ENCODE data around the gene VSTM4. TPM values are rescaled to one million over a fixed set of nuclear protein-coding genes. Genes with fewer than 3 reads are reported as not detected.

The VSTM4 gene
- total and polyA plus RNA-seq, 2 donors (not counting 1 experiment from before 2014, with no cell fraction given), result 8.1 to 27.9 TPM

- no peaks in the 10 kb centered on the region for H3K9me3 ChIP-seq (ENCODE audit: control insufficient read depth, insufficient read depth, low read depth, low read length)
- no peak overlapping the region for H3K4me3 ChIP-seq (replicated peaks in 1 of 4; ENCODE audit: control extremely low read depth in 1 of 4, insufficient read depth in 1 of 4, low read depth in 3 of 4, low read length in 4 of 4)
- no peak overlapping the region for H3K4me2 ChIP-seq (ENCODE audit: extremely low read depth, insufficient read depth, low read length)
- no peaks in the 10 kb centered on the region for H3K36me3 ChIP-seq (ENCODE audit: control insufficient read depth, insufficient read depth, low read length)
- H3K4me1 ChIP-seq (ENCODE audit: control insufficient read depth, extremely low read depth, insufficient read depth, low read length), result peaks cover 6% of the 10 kb centered on the region
- H3K27me3 ChIP-seq (ENCODE audit: control insufficient read depth, insufficient read depth, low read length), result peaks cover 2% of the 10 kb centered on the region
- TF ChIP-seq EZH2 (IDR thresholded peaks at IDR 0.05; ENCODE audit: low read length, missing control alignments), result no peak
- TF ChIP-seq CTCF (conservative IDR thresholded peaks at IDR 0.05 in 1 of 2, IDR thresholded peaks at IDR 0.05 in 1 of 2; ENCODE audit: low read depth in 1 of 2, low read length in 2 of 2), result no peak
- H2AFZ ChIP-seq (ENCODE audit: low read length), result no peak overlapping the region
- H3K27ac ChIP-seq (ENCODE audit: insufficient read depth, low read length), result no peak overlapping the region
- no peak overlapping the region for H3K9ac ChIP-seq (ENCODE audit: insufficient read depth, low read length)
- no peaks in the 10 kb centered on the region for H4K20me1 ChIP-seq (ENCODE audit: control insufficient read depth, extremely low read depth, insufficient read depth, low read length)
- no peak for DNase-seq (ENCODE audit: low read depth in 2 of 2)
- H3K79me2 ChIP-seq (ENCODE audit: control insufficient read depth, insufficient read depth, low read length), result no peaks in the 10 kb centered on the region
These were observed 35.1 kb upstream of the VSTM4 start for GRCh38 chr10:49150426-49150825.

DNA sequence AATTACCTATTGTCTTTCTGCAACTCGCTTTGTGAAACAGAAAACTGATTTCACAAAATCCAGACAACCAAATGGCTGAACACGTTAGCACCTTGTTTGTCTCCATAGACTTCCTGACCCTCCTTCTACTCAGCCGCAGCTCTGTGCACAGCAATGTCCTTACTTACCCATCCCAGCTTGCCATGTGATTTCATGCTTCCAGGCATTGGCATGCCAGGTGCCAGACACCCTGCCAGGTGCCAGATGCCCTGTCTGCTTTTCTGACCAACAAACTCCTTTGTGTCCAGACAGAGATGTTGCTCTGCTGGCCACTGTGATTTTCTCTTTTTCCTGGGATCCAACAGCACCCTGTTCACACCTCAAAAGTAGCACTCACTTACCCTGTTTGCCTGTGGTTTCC, 34.6 kb upstream of the VSTM4 start:
- TF ChIP-seq EZH2 (IDR thresholded peaks at IDR 0.05; ENCODE audit: low read length, missing control alignments), result no peak
- no peak for TF ChIP-seq CTCF (conservative IDR thresholded peaks at IDR 0.05 in 1 of 2, IDR thresholded peaks at IDR 0.05 in 1 of 2; ENCODE audit: low read depth in 1 of 2, low read length in 2 of 2)
- Histone ChIP-seq H2AFZ (ENCODE audit: low read length) (no peak overlapping the region), H4K20me1 (ENCODE audit: control insufficient read depth, extremely low read depth, insufficient read depth, low read length) (no peaks in the 10 kb centered on the region), H3K4me2 (ENCODE audit: extremely low read depth, insufficient read depth, low read length) (no peak overlapping the region), H3K27ac (ENCODE audit: insufficient read depth, low read length) (no peak overlapping the region), H3K9ac (ENCODE audit: insufficient read depth, low read length) (no peak overlapping the region), H3K4me3 (replicated peaks in 1 of 4; ENCODE audit: control extremely low read depth in 1 of 4, insufficient read depth in 1 of 4, low read depth in 3 of 4, low read length in 4 of 4) (no peak overlapping the region), H3K79me2 (ENCODE audit: control insufficient read depth, insufficient read depth, low read length) (no peaks in the 10 kb centered on the region), H3K27me3 (ENCODE audit: control insufficient read depth, insufficient read depth, low read length) (peaks cover 2% of the 10 kb centered on the region), H3K4me1 (ENCODE audit: control insufficient read depth, extremely low read depth, insufficient read depth, low read length) (peaks cover 6% of the 10 kb centered on the region), H3K36me3 (ENCODE audit: control insufficient read depth, insufficient read depth, low read length) (no peaks in the 10 kb centered on the region), H3K9me3 (ENCODE audit: control insufficient read depth, insufficient read depth, low read depth, low read length) (no peaks in the 10 kb centered on the region)
- DNase-seq (ENCODE audit: low read depth in 2 of 2), result no peak

DNA sequence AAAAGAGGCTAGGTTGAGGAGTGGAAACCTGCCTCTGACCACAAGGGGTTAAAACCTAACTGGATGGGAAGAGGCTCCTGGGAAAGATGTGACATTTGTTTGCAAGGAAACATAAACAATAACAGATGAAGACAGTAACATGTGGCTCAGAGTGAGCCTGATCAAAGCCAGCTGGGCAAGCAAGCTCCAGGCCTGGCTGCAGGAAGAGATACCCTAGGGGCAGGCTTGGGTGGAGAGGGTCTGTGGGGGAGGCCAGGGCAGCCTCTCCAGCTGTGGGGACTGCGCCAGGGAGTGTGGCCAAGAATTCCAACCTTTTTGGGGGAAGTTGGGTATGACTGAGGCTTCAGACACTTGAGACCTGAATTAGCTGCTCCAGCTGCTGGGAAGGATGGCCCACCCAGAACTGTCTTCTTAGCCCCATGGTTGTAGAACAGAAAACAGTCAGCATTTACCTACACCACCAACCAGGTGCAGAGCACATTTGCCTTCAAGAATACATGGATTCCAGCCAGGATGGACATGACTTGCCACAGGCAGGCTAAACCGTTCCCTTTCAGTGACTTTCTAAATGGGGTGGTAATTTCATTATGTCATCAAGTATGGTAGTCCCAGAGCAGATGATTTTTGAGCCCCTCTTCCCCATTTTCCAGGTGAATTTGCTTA, 28.9 kb upstream of the VSTM4 start:
- peaks cover 21% of the 10 kb centered on the region for H3K4me1 ChIP-seq (ENCODE audit: control insufficient read depth, extremely low read depth, insufficient read depth, low read length)
- H2AFZ ChIP-seq (ENCODE audit: low read length), result no peak overlapping the region
- H3K4me3 ChIP-seq (replicated peaks in 1 of 4; ENCODE audit: control extremely low read depth in 1 of 4, insufficient read depth in 1 of 4, low read depth in 3 of 4, low read length in 4 of 4), result no peak overlapping the region
- peak in 1 of 2 donors; percentile 64 for DNase-seq (ENCODE audit: low read depth in 2 of 2)
- no peak overlapping the region for H3K27ac ChIP-seq (ENCODE audit: insufficient read depth, low read length)
- H3K9ac ChIP-seq (ENCODE audit: insufficient read depth, low read length), result no peak overlapping the region
- no peak overlapping the region for H3K4me2 ChIP-seq (ENCODE audit: extremely low read depth, insufficient read depth, low read length)
- H3K36me3 ChIP-seq (ENCODE audit: control insufficient read depth, insufficient read depth, low read length), result no peaks in the 10 kb centered on the region
- no peaks in the 10 kb centered on the region for H3K79me2 ChIP-seq (ENCODE audit: control insufficient read depth, insufficient read depth, low read length)
- TF ChIP-seq CTCF (conservative IDR thresholded peaks at IDR 0.05 in 1 of 2, IDR thresholded peaks at IDR 0.05 in 1 of 2; ENCODE audit: low read depth in 1 of 2, low read length in 2 of 2), result no peak
- TF ChIP-seq EZH2 (IDR thresholded peaks at IDR 0.05; ENCODE audit: low read length, missing control alignments), result no peak
- no peaks in the 10 kb centered on the region for H3K27me3 ChIP-seq (ENCODE audit: control insufficient read depth, insufficient read depth, low read length)
- H4K20me1 ChIP-seq (ENCODE audit: control insufficient read depth, extremely low read depth, insufficient read depth, low read length), result no peaks in the 10 kb centered on the region
- no peaks in the 10 kb centered on the region for H3K9me3 ChIP-seq (ENCODE audit: control insufficient read depth, insufficient read depth, low read depth, low read length)
